NK-92 (cell line): Measurements from ENCODE around the gene TMCC2.
"Not testable (repeated sequence)": the region's sequence is repeated elsewhere in the genome, so short reads cannot be mapped to it uniquely, and the experiment has no call there.

Experiments used
- DNase-seq: peaks from one replicate; lab custom pipeline; 2025; ENCODE audit not compliant: unreplicated experiment; lab: John Stamatoyannopoulos, UW

TMCC2 gene, protein sequence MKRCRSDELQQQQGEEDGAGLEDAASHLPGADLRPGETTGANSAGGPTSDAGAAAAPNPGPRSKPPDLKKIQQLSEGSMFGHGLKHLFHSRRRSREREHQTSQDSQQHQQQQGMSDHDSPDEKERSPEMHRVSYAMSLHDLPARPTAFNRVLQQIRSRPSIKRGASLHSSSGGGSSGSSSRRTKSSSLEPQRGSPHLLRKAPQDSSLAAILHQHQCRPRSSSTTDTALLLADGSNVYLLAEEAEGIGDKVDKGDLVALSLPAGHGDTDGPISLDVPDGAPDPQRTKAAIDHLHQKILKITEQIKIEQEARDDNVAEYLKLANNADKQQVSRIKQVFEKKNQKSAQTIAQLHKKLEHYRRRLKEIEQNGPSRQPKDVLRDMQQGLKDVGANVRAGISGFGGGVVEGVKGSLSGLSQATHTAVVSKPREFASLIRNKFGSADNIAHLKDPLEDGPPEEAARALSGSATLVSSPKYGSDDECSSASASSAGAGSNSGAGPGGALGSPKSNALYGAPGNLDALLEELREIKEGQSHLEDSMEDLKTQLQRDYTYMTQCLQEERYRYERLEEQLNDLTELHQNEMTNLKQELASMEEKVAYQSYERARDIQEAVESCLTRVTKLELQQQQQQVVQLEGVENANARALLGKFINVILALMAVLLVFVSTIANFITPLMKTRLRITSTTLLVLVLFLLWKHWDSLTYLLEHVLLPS

DNA sequence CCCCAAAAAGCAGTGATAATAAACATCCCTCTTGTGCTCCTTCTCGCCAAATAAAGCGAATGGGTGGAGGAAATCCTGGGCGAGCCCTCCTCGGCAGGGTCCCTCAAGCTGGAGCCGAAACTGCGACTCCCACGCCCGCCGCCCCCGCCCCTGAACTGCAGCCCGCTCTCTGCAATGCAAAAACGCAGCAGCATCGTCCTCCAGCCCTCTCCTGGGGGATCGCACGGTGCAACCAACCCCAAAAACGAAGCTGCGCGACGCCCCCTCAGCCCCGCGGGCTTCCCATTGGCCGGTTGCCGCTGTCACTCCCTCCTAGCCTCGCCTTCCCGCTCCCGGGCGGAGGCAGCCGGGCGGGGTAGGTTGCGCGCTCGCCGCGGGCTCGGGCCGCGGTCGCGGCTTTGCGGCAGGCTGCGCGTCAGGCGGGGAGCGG is at the start of gene TMCC2:
TSS of gene TMCC2 (plus strand) at position 363 of the 430 bp plus-strand sequence. CDS start 619 bp downstream, outside the sequence.
- DNase-seq, result no peak

DNA sequence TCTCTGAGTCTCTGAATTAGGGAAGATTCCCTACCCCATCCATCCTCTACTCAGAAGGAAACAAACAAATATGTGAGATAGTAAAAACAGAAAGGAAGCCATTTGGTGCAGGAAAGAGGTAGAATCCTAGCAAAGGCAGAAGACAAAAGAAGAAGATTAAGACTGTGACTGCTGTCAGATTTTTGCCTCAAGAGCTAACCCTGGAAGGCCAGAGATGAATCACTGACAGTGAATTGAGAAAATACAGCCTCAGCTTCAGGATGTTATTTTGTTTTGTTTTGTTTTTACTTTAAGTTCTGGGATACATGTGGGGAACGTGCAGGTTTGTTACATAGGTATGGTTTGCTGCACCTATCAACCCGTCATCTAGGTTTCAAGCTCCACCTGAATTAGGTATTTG is 47.9 kb upstream of the TMCC2 start:
- no peak for DNase-seq

DNA sequence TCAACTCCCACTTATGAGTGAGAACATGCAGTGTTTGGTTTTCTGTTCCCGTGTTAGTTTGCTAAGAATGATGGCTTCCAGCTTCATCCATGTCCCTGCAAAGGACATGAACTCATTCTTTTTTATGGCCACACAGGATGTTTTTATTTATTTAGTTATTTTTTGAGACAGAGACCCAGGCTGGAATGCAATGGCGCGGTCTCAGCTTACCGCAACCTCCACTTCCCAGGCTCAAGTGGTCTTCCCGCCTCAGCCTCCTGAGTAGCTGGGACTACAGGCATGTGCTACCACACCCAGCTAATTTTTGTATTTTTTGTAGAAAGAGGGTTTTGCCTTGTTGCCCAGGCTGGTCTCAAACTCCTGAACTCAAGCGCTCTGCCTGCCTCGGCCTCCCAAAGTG is 47.4 kb upstream of the TMCC2 start:
- not testable (repeated sequence) for DNase-seq

DNA sequence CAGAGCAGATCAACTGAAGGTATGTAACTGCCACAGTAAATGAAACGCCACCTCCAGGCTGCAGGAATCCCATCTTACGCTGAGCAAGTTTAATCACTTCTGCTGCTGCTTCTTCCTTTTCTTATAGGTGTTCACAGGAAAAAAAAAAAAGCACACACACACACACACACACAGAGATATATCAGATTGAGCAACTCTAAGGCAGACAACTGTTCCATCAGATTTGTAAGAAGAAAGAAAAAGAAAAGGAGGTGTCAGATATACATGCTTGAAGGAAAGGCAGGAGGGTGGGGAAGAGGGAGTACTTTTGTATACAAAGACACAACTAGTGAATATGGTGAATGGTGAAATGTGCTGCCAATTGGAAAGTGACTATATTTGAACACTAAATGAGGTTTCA is 44.8 kb upstream of the TMCC2 start:
- no peak for DNase-seq

DNA sequence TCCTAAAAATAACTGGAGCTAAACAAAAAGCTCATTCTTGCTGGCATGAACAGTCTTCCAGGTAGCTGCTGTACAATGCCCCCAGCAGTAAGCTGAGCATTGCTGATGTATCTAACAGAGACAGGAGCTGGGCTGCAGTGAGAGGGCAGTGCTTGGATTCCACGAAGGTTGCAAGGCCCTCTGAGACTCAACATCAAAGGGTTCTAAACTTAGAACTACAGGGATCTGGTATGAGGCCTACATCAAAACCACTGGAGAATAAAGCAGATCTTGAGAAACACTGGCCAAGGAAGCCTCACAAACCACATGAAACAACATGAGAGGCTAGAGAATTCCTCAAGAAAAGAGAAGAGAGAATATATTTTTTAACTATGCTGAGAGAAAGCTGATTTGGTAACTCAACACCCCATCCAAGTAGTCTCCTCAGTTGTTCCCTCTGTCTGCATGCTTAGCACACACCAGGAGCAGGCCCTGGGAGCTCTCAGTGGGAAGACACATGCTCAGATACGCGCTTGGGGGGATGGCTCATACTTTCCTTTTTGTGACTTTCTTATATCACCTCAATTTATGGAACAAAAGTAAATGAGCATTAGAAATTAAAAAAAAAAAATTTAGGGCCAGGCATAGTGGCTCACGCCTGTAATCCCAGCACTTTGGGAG is 43.9 kb upstream of the TMCC2 start:
- DNase-seq, result no peak

DNA sequence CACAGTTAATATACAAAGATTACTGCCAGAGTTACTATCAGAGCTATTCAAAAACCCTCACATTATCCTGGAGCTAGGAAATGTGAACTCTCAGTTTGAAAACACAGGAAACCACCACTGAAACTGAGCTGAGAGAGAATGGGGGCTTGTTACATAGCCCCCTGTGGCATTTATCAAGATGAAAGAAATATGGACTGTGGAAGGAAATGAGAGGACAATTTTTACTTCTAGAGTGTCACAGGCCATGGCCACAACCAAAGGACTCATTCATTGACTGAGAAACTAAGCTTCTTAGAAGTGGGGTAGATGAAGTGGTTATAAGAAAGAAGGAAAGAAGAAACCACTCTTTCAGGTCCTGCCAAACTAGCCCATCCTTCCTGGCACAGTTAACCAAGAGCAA is 41.6 kb upstream of the TMCC2 start:
- DNase-seq, result no peak

DNA sequence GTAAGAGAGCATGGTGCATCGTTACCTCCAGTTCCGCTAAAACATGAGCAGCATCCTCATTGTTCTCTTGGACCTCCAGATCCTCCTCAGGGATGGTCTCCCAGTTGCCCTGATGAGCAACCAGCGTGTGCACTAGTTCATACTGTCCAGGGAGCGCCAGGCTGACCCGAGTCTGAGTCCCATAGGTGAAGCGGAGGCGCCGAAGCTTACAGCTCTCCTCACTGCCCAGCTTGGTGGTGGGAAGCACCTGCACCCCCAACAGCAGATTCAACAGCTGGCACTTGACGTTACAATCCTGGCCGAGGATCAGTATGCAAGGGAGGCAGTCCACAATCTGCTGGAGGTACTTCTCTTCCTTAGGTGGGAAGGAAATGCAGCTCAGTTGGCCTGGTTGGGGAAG is 40.3 kb upstream of the TMCC2 start:
- no peak for DNase-seq

DNA sequence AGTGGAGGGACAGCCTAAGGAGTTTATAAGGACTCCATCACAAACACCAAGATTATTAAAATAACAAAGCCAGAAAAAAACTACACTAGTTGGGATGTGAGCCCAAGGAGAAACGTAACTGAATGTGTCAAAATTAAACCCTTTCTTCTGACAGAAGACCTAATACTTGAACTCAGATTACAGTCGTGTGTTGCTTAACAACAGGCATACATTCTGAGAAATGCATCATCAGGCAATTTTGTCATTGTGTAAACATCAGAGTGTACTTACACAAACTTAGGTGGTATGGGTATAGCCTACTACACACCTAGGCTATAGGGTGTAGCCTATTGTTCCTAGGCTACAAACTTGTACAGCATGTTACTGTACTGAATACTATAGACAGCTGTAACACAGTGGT is 39.6 kb upstream of the TMCC2 start:
- DNase-seq, result no peak

DNA sequence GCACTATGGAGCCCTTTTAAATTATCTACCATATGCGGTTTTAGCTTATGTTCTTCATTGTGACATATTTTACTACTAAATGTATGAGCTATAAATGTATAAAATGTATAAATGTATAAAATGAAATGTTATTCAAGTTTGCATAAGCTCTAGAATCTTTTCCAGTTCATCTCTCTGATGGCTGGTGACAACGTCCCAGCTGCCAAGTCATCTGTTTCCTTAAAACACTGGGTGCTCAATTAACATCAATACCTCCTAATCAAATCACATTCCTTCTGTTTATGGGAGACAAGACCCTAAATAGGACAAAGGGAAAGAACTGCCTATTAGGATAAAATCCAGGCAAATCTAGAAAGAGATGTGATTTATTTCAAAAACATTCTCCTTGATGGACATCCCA is 39.1 kb upstream of the TMCC2 start:
- no peak for DNase-seq

DNA sequence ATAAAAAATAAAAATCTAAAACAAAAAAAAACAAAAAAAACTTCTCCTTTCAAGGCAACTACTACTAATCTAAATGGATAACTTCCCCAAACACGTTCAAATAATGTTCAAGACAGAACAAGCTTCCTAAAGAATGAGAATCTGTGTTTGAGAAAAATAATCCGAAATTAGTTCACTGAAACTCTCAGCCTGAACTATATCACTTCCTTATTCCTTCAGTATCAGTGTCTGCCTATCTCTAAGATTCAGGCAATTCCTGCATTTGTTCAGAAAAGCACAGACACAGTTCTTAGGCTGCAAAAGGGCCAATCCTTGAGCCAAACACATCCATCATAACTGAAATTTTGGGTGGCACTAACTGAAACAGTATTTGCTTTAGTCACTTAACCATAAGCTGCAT is 38.6 kb upstream of the TMCC2 start:
- DNase-seq, result no peak

DNA sequence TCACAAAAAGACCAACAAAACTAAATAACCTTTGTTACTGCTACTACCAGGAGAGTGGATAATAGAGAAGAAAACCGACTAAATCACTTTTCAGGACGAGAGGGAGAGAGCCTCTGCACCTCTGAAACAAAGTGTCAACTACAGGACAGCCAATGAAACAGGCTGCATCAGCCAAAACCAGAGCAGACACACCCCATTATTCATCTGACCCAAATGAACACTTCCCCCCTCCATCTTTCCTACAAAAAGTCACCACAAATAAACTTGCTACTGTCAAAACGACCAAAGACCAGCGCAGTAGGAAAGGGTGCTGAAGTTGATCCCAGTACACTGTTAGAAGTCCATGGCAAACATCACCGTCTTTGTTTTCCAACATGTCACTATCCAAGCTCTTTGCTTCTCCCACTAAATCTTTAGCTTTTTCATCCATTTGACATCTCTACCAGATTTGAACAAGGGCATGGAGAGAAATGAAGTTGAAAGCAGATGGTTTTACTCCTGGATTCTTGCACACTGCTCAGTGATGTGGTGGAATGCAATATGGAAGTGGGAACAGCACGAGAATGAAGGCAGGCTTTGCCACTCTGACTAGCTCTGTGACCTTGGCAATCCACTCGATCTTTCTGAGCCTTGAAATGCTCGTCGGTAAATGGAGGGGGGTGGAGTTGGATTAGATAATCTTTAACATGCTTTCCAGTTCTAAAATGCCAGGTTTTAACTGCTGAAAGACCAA is 36.7 kb upstream of the TMCC2 start:
- DNase-seq, result no peak

DNA sequence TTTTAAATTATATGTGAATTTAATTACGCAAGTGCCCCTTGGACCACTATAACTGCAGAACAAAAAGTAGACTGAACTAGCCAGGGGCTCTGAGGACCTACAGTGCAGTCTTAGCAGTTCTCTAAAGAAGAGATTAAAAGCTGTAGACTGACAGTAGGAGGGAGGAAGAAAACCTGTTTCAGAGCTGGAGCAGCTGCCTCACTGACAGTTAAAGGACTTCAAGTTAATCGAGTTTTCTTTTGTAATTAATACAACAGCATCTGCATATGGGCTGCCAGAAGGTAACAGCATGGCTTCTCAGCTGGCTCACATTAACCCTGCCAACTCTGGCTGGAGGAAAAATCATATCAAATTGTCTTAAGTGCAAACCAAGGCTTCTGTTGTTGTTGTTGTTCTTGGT is 36.1 kb upstream of the TMCC2 start:
- DNase-seq, result no peak

DNA sequence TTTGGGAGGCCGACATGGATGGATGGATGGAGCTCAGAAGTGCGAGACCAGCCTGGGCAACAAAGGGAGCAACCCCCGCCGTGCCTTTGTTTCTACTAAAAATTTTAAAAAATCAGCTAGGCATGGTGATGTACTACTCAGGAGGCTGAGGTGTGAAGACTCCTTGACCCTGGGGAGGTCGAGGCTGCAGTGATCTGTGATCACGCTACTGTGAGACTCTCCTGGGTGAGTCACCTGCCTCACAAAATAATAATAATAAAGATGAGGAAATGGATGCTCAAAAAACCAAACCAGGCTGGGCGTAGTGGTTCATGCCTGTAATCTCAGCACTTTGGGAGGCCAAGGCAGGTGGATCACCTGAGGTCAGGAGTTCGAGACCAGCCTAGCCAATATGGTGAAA is 35.5 kb upstream of the TMCC2 start:
- no peak for DNase-seq

DNA sequence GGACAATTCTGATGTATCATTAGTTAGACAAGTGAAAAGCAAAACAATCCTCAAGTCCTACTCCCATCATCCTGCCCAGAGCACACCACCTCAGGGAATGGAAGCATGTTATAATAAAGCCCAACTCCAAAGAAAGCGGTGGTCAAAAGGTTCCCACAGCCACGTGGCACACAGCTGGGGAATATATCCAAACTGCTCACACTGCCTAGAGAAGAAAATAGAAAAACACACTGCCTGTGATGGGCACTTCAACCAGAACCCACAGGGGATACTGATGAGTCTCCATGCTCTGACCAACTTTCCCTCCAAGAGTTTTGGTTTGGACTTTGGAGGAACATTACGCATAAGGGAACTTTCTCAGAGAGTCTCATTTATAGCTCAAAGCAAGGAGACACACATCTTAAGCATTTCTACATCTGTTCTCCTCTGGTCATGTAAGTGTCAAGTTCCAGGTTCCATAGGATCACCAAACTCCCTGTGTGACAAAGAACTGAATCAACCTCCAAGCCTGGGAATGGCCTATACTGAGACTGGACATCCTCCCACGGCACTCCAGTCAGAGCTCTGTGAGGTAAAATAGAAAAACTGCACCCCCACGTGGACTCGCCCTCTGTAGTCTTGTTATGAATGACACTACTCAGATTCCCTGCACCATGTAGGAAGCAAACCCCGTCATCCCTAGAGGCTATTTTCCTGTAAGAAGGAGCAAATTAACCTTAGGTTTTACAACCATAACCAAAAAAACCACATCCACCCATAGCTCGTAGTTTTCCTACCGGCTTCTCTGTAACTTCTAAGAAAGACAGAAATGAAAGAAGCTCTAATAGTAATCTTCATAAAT is 28.4 kb upstream of the TMCC2 start:
- DNase-seq, result no peak

DNA sequence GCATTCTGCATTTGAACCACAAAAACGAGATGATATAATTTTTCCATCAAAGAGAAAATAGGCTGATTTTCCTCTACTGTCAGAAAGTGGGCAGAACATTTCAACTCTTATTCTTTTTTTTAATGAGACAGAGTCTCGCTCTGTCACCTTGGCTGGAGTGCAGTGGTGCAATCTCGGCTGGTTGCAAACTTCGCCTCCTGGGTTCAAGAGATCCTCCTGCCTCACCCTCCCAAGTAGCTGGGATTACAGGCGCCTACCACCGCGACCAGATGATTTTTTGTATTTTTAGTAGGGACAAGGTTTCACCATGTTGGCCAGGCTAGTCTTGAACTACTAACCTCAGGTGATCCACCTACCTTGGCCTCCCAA is 27.8 kb upstream of the TMCC2 start:
- DNase-seq, result no peak

DNA sequence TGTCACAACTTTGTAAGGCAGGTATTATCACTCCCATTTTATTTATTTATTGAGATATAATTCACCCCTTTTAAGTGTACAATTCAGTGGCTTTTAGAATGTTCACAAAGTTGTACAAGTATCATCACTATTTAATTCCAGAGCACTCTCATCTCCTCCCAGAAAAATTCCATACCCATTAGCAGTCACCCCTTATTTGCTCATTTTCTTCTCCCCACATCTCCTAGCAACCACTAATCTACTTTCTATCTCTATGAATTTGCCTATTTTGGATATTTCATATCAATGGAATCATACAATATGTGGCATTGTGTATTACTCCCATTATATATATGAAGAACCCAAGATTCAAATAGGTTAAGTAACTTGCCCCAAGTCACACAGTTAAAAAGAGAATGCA is 23.2 kb upstream of the TMCC2 start:
- no peak for DNase-seq

DNA sequence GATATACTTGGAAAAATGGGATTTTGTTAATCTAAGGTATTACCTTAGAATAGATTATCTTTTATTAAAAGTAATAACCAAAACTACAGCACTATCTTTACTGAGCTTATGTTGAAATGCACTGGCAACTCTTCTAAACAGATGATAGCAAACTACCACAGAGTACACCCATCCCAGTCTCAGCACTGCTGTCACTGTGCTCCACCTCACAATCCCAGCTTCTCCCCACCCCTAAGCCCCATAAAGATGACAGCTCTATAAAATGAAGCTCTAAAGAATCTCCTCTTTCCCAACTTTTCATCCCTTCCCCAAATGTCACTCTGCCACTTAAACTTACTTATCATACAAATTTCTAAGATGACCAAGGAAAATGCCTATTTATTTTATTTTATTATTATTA is 22.7 kb upstream of the TMCC2 start:
- no peak for DNase-seq

DNA sequence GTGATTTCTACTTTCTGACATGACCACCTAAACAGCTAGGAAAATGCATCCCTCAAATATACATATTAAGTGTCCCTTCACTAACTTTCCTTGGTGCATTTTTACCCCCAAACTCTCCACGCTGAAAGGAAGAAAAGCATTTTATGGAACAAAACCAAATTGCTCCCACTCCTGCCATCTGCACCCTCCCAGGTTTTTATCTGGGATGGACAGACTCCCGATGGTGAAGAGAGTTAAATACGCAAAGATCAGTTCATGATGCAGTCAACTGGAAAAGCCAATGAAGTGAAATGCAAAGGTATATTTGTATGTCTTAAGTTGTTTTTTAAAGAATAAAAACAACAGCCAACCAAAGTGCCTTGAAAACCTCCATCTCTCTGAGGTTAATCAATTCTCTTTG is 18.9 kb upstream of the TMCC2 start:
- DNase-seq, result no peak

DNA sequence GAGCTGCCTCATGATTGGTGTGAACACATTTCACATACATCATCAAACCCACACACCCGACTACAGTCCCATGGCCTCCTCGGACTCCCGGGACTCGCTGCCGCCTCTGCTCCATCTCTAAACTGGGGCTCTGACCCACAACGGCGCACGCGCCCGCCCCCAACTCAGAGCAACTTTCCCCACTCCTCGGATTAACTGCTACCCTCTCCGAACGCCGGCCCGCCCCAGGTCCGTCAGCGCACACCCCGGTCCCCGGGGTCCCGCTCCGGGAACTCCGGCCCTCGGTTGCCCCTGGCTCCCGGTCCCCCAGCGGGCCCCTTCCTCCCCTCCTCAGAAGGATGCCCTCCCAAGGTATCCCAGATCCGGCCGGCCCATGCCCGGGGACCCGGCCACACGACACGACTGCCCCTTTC is 17.0 kb upstream of the TMCC2 start:
- DNase-seq, result no peak

DNA sequence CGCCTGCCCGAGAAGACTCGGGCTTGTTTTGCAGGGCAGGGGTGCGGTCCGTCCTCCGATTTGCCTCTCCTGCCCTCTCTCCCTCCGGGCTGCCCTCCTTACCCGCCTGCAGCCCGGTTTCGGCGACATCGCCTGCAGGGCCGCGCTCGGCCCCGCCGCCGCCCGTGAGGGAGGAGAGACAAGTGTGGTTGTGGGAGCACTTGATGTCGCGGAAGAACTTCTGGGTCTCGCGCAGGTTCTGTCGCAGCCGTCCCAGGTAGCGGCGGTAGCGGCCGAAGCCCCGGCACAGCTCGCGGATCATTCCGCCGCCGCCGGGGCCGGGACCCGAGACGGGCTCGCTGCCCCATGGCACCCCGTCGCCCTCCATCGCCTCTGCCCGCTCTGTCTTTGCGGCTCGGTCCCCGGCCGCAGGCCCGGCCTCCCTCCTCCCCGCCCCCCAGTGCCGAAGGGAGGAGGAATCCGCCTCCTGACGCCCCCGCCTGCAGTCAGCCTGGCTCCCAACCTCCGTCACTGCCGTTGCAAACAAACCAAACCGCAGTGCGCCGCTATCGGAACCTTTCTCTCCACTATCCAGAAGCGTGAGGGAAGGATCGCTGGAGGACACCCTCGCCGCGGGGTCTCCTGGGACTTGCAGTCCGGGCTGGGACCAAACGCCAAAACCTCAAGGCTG is 16.4 kb upstream of the TMCC2 start, which contains the start of gene DSTYK:
TSS of gene DSTYK (minus strand) at position 534 of the 670 bp plus-strand sequence. CDS start at position 367, 167 bp downstream.
- DNase-seq, result no peak
